Fibroblast of the aortic adventitia (primary cell): ENCODE results near the gene GNPDA1. TPM values are rescaled to one million over a fixed set of nuclear protein-coding genes. Genes with fewer than 3 reads are reported as not detected.

Experiments
- DNase-seq: peaks from one replicate; pipeline ENCODE4 v3.0.0-alpha.2; 2010; ENCODE audit warnings: low read depth
- H3K4me3 ChIP-seq: 2 replicates; pipeline ENCODE4 v1.5.1; 2011; ENCODE audit warnings: low read depth, mild to moderate bottlenecking, control low read depth, low read length, moderate library complexity
- CTCF ChIP-seq: IDR thresholded peaks from 2 replicates; pipeline ENCODE4 v1.5.1; 2011; ENCODE audit warnings: mild to moderate bottlenecking, low read length, control low read depth, inconsistent platforms; ENCODE audit not compliant: insufficient read depth
- total RNA-seq: library from RNA; depleted of rRNA; stranded (reverse); fragments of >200 nt; gene quantifications from 2 replicates; pipeline ENCODE4 v1.2.3, GENCODE V29; 2012; ENCODE audit warnings: low replicate concordance

GNPDA1 gene
- total RNA-seq, 1 donor: 62.3 TPM

- no peak overlapping the region for H3K4me3 ChIP-seq
- no peak for DNase-seq
- no peak for TF ChIP-seq CTCF
Measured at GRCh38 chr5:141989720-141990119, 23.1 kb downstream of the GNPDA1 start.

GRCh38 chr5:141986072-141986471 lies 26.8 kb downstream of the GNPDA1 start:
- DNase-seq: no peak
- TF ChIP-seq CTCF: no peak
- H3K4me3 ChIP-seq: no peak overlapping the region

- no peak for TF ChIP-seq CTCF
- no peak overlapping the region for H3K4me3 ChIP-seq
- no peak for DNase-seq
Measured at GRCh38 chr5:141982626-141983025, 30.2 kb downstream of the GNPDA1 start.

GRCh38 chr5:141978389-141978788 lies 34.4 kb downstream of the GNPDA1 start:
- DNase-seq: no peak
- no peak overlapping the region for H3K4me3 ChIP-seq
- no peak for TF ChIP-seq CTCF

- no peak overlapping the region for H3K4me3 ChIP-seq
- no peak for TF ChIP-seq CTCF
- no peak for DNase-seq
Measured at GRCh38 chr5:141976176-141976575, 36.7 kb downstream of the GNPDA1 start.

GRCh38 chr5:141973871-141974595 lies 38.8 kb downstream of the GNPDA1 start:
- DNase-seq: peak; percentile 44

More at GRCh38 chr5:141973871-141974595, 38.8 kb downstream of the GNPDA1 start:
- TF ChIP-seq CTCF: no peak
- no peak overlapping the region for H3K4me3 ChIP-seq
